ENCODE measurements around the gene KBTBD8.

Gene KBTBD8

DNA sequence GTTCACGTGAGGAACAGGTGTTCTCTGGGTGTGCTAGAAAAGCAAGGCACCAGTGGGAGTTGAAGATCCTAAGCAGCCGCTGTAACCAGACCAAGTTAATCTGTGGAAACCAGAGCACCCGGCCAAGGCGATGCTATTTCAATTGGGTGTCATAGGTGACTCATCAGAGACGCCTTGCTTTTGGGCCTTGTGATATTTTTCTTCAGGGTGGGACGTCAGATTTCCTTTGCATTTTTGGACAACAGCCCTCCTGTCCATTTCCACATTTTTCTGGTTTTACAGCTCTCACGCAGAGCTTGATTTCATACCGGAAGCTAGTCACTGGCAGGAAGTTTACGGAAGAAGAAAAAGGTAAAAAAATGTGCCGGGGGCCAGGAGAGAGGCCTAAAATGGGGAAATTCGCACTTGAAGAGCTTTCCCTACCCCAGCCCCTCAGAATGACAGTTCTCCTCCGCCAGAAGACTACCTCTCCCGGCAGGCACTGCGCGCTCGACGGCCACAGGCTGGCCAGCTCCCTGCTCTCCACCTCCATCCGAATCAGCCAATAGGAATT lies 471 bp upstream of the KBTBD8 start:
- DNase-seq: no peak

DNA sequence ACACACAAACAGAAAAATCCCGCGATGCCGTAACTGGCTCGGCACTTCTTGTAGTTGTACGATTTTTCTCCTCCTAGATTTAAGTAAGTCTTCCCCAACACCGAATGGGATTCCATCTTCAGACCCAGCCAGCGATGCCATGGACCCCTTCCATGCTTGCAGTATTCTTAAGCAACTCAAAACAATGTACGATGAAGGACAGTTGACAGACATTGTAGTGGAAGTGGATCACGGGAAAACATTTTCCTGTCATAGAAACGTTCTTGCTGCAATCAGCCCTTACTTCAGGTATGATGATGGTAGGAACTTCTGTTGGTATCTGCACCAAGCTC lies 763 bp downstream of the KBTBD8 start:
- no peak for DNase-seq

DNA sequence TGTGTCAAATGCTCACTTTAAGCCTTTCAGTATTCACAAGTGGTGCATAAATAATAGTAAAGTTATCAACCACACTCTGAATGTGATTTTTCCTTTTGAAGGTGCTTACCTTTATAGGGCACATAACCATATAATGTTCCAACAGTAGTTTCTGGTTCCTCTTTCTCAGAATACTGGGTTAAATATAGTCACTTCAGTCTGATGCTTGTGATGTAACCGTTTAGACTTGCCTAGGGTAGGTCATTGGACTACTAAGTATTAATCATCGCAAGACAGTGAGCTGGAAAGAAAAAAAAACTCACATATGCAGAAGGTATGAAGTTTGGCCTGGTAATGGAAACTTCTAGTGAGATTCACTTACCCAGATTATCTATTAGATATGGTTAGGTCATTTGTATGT lies 1.9 kb downstream of the KBTBD8 start:
- DNase-seq: peak; percentile 56

DNA sequence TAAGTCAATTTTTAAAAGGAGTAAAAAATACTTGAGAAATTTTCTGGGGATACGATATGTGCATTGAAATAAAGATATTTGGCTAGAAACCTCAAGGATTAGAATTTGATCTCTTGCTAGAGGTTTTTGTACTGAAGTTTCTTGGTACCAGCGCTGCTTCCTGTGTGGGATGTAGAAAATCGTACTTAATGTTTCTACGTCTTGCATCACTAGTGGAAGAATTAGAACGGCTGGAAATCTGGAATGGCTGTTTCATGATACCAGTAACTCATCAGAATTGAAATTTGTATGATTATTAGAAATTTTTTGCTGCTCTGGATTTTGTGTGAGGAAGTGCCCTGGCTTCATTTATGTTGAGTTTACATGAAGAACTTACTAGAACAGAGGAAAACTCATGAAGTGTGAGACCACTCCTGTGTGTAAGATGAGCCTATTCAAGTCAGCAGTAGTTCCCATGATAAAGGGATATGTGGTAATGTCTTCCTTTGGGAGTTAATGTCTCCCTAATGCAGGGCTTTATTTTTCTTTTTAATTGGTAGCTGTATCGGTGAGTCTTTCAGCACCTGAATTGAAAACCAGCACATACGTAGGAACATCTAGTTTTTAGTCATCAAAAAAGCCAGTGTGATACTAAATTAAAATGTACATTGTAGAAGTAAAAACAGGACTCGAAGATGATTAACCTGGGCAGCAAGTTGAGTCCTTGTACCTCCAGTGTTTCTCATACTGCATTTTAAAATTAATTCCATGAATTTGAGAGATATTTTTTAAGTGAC lies 3.2 kb downstream of the KBTBD8 start:
- DNase-seq: peak; percentile 55

DNA sequence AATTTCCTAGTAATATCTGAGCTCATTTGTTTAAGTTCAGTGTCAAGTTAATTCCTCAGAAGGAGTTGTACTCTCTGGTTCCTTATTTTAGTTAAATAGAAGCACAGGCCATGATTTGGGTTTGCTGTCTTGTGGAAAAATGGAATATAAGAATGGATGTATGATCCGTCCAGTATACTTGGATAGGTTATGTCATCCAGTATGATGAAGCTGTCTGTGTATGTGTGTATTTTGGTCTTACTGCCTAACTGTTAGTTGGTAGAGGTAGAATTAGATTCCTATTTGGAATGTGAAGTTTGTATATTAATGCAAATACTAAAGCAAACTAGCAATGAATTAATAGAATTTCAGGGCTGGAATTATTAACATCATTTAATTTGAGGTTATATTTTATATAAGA lies 7.9 kb downstream of the KBTBD8 start:
- DNase-seq: no peak

DNA sequence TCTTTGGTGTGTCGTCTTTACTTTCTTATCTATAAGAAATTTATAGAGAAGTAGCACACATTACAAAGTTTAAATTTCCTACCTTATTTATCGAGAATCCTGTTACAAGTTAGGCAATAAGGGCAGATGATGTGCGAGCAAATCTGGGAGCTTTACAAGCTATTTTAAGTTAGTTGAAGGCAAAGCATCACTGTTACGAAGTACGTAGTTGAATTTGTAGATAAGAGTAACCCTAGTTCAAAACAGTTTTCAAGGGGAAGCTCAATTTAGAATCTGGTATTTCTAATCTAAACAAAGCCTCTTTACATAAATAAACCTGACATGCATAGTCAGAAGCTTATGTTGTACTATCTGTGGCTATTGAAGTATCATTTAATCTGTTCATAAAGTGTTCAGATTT lies 8.4 kb downstream of the KBTBD8 start:
- DNase-seq: no peak

DNA sequence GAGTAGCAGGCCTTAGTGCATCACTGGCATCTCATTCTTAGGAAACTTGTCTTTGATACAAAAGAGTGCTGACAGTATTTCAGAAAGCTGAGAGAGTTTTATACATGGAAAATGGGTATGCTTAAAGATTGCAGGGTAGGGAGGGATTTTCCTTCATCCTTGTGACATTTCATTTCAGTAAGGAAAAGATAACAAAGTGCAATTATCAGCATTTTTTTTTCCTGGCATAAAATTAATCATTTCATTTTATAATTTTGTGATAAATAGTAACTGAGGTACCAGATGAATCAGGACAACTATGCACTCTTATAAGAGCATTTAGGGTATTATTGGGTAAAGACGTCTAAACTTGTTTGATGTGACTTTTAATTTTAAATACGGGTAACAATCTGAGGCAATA lies 10.3 kb downstream of the KBTBD8 start:
- no peak for DNase-seq

DNA sequence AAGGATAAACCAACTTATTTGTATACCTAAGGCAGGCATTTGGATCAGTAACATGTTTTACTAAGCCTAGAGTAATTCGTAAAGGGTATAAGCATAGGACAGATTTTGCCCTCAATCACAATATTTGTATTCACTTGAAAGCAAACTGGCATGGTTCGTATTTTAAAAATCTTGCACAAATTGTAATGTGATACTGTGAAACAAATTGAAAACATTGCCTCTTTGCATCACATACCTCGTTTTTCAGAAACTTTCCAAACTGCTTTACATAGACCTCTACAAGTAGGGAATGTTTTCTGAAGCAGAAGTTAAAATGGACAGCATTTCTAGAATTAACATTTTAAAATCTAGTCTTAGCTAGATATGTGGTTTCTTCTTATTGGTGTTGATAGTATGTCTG lies 11.6 kb downstream of the KBTBD8 start:
- no peak for DNase-seq

DNA sequence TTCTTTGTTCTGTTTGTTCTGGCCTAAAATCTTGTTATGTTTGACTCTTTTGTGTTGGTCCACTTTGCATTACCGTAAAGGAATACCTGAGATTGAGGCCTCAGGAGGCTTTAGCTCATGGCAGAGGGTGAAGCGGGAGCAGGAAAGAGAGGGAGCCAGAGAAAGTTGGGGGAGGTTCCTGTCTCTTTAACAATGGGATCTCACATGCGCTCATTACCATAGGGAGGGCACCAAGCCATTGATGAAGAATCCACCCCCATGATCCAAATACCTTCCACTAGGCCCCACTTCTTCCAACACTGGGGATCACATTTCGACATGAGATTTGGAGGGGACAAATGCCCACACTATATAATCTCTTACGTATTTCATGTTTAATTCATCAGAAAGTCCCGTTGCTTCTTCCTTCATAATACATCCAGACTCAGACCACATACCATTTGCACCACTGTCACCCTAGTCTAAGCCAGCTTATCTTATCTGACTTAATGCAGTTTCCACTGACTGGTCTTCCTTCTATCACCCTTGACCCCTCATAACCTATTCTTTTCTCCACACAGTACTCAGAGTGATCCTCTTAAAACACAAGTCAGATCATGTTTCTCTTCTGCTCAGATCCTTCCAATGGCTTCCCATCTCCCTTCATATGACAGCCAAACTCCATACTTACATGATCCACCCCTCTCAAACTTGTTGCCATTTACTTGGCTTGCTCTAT lies 13.5 kb downstream of the KBTBD8 start:
- no peak for DNase-seq

DNA sequence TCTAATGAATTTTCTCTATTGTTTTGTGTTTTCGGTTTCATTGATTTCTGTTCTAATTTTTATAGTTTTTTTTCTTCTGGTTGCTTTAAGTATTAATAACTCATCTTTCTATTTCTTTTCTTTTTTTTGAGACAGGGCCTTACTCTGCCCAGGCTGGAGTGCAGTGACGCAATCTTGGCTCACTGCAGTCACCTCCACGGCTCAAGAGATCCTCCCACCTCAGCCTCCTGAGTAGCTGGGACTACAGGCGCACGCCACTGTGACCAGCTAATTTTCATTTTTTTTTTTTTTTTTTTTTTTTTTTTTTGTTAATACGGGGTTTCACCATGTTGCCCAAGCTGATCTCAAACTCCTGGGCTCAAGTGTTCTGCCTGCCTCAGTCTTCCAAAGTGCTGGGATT lies 14.5 kb downstream of the KBTBD8 start:
- no peak for DNase-seq

DNA sequence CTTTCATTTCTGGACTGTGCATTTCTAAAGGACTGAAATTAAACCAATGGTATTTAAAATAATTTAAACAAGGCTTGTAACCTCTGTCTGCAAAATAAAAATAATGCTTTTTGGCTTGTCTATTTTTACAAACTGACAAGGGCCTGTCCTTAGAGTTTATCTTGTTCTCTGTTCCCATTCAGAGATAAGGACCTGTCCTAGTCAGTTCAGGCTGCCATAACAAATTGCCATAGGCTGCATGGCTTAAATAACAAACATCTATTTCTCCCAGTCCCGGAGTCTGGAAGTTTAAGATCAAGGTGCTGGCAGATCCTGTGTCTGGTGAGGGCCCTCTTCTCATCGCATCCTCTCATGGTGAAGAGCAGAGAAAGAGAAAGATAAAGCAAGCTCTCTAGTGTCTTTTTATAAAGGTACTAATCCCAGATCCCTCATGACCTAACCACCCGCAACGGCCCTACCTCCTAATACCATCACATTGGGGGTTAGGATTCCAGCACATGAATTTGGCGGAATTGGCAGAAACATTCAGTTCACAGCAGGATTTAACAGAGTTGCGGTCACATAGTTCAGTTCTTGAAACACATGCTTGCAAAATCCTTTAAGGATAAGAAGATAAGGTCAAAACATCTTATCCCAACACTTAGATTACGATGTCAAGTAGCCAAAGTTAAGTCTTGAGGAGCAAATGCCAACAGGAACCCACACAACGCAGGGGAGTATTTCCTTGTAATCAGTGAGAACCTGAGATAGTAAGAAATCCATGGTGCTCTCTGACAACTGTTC lies 17.8 kb downstream of the KBTBD8 start:
- no peak for DNase-seq

DNA sequence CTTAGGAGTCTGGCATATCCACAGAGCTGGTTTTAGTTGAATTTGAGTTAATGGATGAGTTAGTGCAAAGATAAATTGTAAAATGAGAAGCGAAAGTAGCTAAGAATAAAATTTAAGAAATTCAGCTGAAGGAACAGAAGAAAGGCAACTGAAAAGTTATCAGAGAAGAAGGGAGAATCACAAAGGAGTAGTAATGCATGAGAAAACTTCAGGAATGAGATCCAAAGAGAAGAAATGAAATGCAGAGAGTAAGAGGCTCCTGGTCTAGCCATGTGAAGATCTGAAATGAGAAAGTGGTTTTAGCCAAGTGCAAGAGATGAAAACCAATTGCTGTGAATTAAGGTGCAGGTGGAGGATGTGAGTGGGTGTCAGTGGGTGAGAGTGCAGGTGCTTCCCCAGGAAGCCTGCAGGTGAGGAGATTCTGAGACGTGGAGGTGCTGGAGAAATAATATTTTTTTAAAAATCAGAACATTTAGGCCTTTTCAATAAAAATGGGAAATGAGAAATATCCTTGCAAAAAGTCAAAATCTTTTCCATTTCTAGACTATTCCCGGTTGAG lies 18.5 kb downstream of the KBTBD8 start:
- no peak for DNase-seq

DNA sequence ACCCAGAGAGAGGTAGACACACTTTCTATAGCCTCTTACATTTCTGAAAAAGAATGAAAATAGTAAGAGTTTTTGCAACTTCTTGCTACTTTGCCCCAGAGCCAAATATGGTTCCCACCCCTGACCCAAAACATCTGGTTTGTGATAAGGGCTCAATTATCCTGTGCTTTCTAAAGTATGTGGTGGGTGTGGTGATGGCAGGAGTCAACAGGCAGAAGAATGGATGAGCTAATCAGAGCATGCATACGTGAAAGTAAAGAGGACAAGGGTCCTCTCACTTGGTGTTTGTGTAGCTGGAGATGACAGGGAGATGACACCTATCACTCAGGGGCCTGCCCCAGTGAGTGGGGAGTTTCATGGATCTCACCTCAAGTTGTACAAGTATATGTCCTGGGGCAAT lies 19.1 kb downstream of the KBTBD8 start:
- no peak for DNase-seq

DNA sequence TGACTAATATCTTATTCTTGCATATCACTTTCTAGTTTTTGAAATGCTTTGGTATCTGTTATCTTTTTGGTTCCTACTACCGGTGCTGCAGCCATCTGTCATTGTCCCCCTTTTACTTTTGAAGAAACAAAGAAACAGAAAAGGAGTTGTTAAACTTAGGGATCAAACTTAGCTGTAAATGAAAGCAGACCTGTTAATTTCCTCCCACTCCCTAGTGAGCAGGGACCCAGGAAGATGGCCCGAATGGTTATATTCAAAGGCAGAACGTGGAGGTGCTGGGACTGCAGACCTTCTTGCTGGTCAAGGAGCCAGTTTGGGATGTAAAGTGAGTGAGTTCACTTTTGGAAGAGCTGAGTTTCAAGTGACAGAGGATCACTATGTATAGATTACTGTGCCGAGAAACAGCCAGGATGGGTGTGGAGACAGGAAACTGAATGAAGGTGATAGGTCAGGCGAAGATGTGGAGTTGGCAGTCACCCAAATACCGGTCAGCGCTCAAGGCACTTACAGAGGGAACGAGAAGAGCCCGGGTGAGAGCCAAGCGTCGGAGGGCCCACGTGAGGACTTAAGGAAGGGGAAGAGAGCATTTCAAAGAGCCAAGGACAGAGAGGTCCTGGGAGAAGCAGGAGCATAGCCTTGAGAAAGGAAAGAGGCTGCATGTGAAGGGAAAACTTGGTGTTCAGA lies 20.1 kb downstream of the KBTBD8 start:
- DNase-seq: no peak

DNA sequence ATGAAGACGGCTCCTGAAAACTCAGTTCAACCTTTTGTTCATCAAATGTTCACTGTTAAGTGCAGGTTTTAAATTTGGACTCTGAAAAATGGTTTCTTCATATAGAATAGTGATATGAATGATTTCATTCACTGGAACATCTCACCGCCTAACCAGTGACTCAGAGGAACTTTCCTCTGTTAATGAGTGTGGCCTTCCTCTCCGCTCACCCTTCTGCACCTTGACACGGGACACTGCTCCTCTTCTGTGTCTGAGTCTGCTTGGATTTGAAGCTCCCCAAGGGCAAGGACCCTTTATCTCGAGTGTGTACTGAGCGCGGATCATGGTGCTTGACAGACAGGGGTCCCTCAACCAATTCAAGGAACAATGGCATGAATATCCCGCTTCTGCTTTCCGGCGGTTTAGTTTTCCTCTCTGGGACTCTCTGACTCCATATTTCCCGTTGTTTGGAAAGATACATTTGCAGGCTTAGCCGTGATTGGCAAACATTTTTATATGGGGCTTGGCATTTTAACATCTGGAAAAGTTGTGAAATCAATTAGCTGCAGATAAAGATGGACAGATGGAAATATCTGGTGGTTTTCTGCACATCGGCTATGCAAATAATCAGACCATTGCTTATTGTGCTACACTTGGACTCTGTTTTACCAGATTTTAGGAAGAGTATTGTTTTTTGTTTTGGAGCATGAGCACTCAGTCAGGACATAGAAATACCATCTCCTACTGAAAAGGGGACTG lies 20.9 kb downstream of the KBTBD8 start:
- no peak for DNase-seq

DNA sequence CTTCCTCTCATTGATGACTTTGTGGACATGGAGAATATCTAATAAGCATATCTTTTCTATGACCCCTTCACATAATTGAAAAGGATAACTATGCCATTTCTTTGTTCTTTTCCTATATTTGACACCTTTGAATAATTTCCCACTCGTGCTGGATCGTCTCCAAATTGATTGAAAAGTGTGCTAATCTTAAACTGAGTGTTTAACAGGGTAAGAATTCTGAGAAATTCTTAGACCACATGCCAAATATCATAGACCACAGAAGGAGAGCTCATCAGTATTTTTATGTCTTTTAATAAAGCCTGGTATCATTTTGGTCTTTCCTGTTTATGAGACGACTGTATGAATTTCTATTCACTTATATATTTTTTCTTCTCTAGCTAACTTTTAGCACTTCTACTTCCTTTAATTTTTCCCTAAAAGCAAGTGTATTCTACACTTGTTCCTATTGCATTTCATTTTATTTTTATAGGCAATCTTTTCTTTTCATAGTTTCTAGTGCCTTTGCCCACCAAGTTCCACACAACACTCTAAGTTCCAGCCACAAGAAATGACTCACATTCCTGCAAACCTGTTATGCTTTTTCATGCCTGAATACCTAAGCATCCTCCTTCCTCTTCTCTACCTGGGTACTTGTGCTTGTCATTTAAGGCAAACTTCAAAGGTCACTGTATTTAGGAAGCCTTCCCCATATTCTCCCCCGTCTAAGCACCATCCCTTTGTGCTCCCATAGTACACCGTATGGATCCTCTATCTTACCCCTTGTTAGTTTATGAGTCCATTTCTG lies 30.1 kb downstream of the KBTBD8 start:
- DNase-seq: no peak

DNA sequence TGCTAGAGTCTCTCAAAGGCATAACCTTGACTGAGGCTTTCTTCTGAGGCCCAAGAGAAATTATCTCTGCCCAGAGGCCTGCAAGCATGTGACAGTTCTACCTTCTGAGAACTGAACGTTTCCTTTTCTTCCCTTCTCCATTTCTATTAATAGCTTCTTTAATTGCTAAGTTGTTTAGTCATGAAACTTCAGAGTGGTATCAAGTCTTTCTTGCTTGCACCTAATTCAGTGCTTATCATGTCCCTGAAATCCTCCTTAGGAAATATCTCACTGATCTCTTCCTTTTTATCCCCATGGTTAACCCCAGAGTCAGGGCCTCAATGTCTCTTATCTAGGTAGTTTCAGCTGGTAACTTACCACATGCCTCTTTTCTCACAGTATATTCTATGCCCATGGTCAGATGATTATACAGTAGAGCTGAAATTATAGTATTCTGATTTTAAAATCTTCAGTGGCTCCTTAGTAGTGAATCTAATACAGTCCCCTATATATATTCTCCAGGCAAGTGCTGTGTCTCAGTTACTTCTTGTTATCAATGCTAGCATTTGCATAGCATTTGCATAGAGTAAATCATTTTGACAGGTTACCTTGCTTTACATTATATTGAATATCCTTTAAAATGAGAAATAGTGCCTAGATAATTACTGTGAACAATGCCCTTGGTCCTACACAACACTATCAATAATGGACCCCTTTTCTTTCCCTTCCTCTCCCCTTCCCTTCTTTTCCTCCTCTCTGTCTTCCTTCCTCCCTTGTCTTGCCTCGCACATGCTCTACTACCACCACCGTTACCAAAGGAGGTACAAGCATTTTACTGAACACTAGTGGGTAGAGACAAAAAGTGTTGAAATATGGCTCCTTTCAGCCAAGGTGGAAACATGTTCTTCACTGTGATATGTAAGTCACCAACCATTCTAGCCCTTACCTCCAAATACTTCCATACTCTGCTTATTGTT lies 33.0 kb downstream of the KBTBD8 start:
- no peak for DNase-seq

DNA sequence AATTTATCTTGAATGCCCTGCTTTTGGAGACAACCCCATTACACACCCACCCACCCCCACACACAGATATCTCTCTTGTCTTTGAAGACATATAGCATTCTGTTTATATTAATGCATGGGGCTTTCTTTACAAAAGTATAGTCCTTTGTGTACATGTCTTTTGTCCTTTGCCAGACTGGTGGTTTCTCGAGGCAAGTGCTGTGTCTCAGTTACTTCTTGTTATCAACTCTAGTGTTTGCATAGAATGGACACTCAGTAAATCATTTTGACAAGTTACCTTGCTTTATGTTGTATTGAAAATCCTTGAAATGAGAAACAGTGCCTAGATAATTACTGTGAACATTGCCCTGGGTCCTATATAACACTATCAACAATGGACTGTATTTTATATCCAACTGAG lies 33.9 kb downstream of the KBTBD8 start:
- no peak for DNase-seq

DNA sequence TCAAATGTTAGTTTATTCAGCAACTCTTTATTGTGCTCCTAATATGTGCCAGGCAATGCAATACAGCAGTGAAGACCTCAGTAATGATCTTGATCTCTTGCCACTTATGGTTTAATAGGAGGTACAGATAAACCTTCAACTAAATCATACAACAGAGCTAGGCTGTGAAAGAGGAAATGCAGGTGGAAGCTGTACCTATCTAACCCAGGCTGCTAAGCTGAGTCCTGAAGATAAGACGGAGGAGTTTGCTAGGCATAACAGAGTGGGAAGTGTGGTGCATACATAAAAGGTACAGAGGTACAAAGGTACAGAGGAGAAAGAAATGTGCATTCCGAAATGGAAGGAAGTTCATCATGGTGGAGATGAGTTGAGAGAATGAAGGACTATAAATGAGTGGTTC lies 35.0 kb downstream of the KBTBD8 start:
- no peak for DNase-seq

DNA sequence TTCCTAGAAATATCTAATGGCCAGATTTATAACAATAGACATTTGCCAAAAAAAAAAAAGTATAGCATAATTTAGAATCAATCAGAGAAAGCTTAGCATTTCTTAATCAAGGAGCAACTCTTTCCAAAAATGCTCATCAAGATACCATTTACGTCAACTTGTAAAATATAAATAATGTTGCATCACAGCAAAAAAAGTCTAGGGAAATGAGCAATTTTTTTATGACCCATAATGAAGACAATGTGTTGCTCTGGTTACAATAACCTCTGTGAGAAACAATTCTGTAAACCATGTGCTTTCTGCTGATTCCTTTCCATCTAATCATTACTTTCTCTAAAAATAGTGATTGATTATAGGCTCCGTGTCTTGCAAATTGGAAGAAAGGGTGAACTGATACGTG lies 36.3 kb downstream of the KBTBD8 start:
- no peak for DNase-seq
